Lung microvascular endothelial cell (primary cell): ENCODE data around the gene EN2. TPM values are rescaled to one million over a fixed set of nuclear protein-coding genes. Genes with fewer than 3 reads are reported as not detected.

Experiments
- DNase-seq, 2 donors: peaks; one replicate each; pipeline versions ENCODE4 v3.0.0 to v3.0.0-alpha.2; 2010; ENCODE audit warnings: low read depth in 2 of 2
- total RNA-seq: library from RNA; depleted of rRNA; stranded (reverse); fragments of >200 nt; gene quantifications from 2 replicates; pipeline ENCODE4 v1.2.1, GENCODE V29; 2014

Gene EN2
- total RNA-seq, 1 donor from 2014 or later = not detected

DNA sequence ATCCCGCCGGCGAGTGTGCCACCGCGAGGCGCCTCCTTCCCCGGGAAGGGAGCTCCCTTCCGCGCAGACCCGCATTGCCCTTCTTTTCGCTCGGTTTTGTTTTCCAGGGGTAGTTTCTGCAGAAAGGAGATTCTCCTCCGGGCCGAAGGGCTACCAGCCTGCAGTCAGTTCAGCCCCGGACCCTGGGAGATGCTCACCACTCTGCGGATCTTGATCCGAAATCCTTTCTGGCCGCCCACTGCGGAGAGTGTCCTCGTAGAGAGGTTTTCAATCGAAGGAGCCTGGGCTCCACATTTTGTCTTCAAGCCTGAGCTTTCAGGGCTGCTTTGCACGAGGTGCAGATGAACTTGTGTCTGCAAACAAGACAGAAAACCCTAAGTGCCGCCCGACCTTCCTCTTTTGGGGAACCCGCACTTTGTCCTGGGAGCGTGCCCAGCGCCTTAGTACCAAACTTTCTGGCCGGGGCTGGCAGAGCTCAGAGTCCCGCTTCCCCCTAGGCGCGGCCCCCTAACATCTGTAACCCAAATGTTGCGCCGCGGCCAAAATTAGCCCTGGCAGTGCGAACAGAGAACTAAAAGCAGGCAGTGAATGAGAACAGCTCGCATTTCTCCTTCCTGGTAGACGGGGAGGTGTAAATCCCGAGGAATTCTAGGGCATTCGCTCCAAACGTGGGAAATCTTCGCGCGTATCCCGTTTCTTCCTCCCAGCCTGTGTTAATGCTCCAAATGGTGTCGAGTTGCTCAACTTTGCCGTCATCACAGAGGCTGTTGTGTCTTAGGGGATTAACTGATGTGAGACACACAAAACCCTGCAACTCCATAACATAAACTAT is 6.7 kb upstream of the EN2 start:
- no peak for DNase-seq

DNA sequence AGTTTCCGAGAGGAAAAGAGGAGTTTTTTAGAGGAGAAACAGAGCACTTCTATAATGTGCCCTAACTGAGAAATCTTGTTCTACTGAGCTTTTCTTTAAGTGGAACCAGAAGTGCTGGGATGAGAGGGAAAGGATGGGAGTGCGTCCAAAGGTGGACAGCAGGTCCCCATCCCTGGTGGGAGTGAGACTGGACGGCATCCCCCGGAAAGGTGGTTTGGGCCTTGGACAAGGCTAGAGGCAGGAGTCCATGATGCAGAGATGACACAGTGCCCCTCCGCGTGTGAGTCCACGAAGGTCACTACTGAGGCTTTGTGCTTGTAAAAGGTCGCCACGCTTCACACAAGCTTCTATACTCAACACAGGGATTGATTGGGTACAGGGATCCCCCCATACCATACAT is 6.1 kb upstream of the EN2 start:
- DNase-seq = no peak

DNA sequence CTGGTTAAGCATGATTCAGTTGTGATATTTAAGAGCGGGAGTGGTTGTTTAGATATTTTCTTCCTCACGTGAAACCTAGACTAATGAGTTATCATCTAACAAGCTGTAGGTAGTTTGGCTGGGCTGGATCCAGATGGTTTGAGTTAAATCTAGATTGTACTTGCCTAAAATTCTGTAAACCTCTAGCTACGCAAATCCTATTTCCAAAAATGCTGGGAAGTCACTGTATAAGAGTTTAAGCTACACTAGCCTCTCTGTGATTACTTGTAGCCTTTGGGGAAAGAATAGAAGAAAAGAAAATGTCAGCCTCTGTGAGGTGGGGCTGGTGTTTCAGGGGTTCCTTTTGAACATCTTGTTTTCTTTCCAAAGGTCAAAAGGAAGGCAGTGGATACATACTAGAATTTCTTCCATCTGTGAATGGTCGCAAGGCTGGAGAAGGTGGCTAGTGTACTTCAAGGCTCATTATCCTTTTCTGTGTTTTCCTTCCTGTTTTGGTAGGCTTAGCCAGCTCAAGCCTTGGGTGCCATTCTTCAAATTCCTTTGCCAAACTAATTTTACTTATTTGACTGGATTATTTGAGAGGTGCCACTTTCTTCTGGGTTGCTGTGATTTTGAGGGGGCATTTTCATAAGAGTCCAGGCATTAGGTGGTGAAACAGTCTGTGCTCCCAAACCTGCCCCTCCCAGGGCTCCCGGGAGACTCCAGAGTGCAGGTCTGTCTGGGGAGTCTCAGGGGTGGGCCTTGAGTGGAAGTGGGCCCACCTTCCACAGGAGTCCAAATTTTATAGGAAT is 5.2 kb upstream of the EN2 start:
- DNase-seq = no peak

- no peak for DNase-seq
These were observed 4.4 kb upstream of the EN2 start for GRCh38 chr7:155453296-155454182.

DNA sequence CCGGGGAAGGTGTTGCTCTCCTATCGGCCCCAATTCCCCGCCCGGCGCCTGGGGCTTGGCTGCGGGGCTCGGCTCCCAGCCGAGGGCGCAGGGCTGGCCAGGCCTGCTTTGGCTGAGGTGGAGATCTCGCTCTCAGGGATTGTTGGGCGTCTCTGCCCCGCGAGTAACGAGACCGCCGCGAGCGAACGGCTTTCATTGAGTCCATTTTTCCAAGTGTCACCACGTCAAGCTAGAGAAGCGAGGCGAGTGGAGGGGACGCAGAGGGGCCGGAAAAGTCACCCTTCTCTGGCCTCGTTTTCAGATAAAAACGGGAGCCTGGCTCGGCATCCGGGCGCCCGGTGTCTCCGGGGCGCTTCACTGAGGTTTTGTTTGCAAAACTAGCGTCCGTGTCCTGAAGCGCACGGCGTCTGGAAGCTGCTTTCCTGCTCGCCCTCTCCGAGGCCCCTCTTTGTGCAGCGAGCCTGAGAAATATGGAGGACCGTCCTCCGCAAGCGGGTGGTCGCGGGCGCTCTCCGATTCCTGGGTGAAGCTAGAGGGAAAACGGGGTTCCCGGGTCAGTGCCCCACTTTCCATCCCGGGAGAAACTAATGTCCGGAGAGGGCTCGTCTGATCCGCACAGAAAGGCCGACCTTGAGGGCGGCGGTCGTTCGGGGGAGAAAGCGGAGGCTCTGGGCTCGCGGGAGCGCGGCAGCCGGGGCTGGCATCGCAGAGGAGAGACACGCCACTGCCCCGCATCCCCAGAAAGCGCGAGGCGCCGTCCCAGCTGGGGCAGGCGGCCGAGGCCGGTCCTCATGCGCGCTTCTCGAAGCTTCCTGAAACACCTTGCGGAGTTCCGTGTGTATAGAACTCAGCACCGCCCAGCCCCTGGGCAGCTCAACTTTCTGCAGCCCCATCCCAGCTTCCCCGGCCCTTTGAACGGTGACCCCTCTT is 3.5 kb upstream of the EN2 start:
- DNase-seq = no peak

DNA sequence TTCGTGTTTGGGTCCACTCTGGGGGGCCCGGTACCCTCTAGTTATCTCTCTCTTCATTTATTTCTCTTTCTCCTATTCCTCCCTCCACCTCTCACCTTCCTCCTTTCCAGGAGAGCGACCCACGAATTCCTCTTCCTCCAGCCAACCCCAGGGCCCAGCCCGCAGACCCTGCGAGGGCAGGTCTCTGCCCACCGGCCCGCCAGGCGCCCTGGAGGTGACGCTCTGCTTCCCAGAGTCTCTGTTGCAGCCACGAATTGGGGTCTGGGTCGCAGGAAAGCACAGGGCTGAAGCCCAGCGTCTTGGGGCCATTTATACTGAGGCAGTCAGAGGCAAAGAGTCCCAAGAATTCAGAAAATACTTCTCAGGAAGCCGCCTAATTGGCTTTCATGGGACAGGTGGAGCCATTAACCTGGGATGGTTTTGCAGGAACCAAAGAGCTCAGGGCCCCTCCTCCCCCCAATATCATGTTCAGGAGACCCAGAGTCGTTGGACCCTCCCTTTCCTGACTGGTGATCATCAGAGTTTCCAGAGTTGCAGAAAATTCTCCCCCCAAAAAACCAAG is 2.7 kb upstream of the EN2 start:
- no peak for DNase-seq

GRCh38 chr7:155455776-155456737 is 1.9 kb upstream of the EN2 start:
- no peak for DNase-seq

DNA sequence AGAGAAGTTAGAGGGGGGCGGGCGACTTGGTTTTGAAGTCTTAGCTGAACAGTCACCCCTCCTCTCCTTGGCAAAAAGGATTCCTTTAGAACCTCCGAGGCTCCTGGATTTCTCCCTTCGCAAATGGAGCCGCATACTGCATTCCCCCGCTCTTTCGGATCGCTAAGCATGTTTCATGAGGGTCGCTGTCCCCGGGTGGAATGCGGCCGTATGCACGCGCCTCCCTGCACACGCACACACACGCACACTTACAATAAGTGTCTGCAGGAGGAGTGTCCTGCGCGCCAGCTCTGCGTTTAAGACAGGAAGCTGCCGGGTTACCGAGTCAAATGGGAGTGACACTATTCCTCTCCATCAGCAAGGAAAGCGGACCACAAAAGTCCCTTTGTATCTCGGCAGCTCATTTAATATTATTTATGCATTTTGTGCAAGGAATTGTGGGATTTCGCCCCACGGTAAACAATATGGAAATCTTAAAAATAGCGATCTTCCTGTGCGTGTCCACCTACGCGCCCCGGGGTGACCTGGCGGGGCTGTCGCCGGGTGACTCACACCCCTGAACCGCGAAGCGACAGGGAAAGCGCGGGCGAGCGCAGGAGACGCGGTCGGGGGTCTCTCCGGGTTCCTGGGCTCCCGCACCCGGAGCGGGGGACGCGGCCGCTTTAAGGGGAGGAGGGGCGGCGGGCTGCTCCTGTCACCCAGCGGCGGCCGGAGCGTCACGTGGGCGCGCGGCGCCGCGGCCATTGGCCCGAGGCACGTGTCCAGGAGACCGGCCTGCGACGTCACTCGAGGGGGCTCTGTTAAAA is 988 bp upstream of the EN2 start:
- peak; percentile 73 to 82 for DNase-seq

GRCh38 chr7:155457544-155458110 is 302 bp upstream of the EN2 start:
- DNase-seq = peak in 1 of 2 donors; percentile 24

- peak in 1 of 2 donors; percentile 14 for DNase-seq
These were observed 1.2 kb downstream of the EN2 start for GRCh38 chr7:155458878-155459699.

DNA sequence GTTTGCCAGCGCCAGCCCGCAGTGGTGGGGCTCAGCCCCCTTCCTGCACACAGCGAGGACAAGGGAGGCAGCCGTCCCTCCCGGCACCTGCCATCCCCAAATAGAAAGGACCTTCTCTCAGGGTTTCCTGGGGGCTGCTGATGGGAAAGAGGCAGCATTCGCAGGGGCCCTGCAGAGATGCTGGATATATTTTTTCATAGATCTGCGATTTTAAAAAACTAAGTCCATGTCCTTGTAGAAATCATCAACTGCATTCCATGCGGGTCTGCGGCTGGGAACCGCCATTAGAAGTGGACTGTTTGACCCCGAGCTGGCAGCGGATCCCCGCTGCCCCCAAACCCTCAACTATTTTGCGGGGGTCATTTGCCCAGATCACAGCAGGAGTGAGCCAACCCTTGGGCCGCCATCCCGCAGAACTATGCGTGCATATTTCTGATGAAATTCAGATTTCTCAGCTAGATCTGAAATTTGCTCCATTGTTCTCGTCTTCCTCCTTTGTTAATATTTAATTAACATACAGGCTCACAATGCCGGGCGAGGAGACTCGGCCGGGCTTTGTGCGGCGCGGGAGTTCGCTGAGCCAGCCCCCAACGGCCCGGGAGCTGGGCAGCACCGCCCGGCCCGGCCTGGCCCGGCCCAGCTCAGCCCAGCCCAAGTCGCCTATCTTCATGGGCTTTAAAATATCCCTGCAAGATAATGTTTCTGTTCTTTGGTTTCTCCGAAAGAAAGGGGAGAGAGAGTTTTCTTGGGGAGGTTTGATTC is 2.0 kb downstream of the EN2 start:
- no peak for DNase-seq

- DNase-seq = no peak
These were observed 3.1 kb downstream of the EN2 start for GRCh38 chr7:155460926-155461613.

GRCh38 chr7:155461631-155462030 is 3.7 kb downstream of the EN2 start:
- no peak for DNase-seq

DNA sequence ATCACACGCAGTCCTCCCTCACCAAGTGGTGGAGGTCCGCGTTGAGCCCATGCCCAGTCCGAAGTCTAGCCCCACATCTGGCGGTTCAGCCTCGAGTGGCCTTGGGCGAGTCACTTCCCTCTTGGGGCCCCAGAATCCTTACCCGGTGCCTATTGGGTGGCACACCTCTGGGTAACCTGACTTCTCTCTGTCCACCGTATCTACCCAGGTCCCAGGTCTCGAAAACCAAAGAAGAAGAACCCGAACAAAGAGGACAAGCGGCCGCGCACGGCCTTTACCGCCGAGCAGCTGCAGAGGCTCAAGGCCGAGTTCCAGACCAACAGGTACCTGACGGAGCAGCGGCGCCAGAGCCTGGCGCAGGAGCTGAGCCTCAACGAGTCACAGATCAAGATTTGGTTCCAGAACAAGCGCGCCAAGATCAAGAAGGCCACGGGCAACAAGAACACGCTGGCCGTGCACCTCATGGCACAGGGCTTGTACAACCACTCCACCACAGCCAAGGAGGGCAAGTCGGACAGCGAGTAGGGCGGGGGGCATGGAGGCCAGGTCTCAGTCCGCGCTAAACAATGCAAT is 4.3 kb downstream of the EN2 start:
- DNase-seq = no peak

GRCh38 chr7:155463114-155463811 is 5.3 kb downstream of the EN2 start:
- DNase-seq = no peak
